ENCODE results near the gene GNAI3.
A peak's percentile ranks its signal among the peaks of the same experiment; 100 is the strongest.

Gene GNAI3

DNA sequence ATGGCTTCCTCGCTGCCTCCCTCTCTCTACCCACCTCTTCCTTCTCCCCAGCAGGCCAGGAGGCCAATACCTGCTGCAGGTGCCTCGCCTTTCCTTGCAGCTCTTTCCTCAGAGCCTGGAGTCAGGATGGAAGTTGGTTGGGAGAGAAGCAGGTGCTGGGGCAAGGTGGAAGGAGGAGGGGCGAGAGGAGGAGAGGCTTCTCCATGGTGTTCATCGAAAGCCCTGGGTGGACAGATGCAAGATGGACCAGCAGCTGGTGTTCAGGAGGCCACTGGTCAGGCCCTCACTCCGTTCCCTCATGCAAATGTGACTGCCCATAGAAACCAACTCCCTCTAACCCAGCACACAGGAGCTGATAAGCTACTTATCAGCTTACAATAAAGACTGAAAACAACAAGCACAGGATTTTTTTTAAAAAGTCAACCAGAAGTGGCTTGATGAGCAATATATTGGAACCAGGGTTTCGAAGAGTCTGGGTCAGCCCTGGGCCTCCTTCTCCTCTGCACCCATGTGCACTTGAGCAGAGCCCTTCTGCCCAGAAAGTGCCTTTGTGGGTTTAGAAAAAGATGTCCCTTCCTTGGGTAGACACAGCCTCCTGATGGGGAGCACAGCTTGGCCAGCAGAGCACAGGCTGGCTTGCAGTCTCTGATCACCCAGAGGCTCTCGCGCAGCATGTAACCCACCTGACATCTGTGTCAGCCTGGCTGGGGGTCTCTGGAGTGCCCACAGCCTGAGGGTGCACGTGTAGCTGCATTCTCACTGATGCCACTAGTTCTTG is 90.8 kb downstream of the GNAI3 start:
- Histone ChIP-seq H4K8ac (ENCODE audit: low read depth, low read length) (peak overlapping the region; percentile 74), H3K4ac (ENCODE audit: low read length) (no peak overlapping the region), H3K27ac (replicated peaks; ENCODE audit: low read length) (no peak overlapping the region), H3K4me3 (ENCODE audit: low read length in 2 of 2) (no peak overlapping the region), H3K9me3 (replicated peaks in 1 of 2; ENCODE audit: control insufficient read depth in 2 of 2, insufficient read depth in 1 of 2, low read depth in 1 of 2, low read length in 2 of 2) (no peaks in the 10 kb centered on the region), H3K4me2 (ENCODE audit: insufficient read depth, low read length, poor library complexity, severe bottlenecking) (no peak overlapping the region), H2AK5ac (ENCODE audit: low read depth, low read length) (peak overlapping the region; percentile 93), H2BK5ac (ENCODE audit: low read length) (peak overlapping the region; percentile 48), H2AFZ (ENCODE audit: low read length) (no peak overlapping the region), H3K4me1 (ENCODE audit: control insufficient read depth in 2 of 2, insufficient read depth in 1 of 2, low read depth in 1 of 2, low read length in 2 of 2) (peaks cover 9 to 12% of the 10 kb centered on the region in 2 donors), H3K79me1 (ENCODE audit: low read depth, low read length) (peaks cover 1% of the 10 kb centered on the region), H3K18ac (ENCODE audit: low read length) (peak overlapping the region; percentile 81), H3K14ac (ENCODE audit: low read length) (no peak overlapping the region), H2BK15ac (ENCODE audit: low read length) (peak overlapping the region; percentile 39), H3K27me3 (ENCODE audit: control insufficient read depth in 3 of 3, insufficient read depth in 3 of 3, low read depth in 1 of 3, low read length in 3 of 3) (peaks cover 0 to 9% (median 3%) of the 10 kb centered on the region in 3 experiments), H3K9ac (ENCODE audit: low read depth, low read length, poor library complexity) (no peak overlapping the region), H2BK12ac (ENCODE audit: low read length) (peak overlapping the region; percentile 77), H4K91ac (ENCODE audit: low read depth, low read length, poor library complexity) (no peak overlapping the region), H3K36me3 (replicated peaks in 1 of 2; ENCODE audit: control insufficient read depth in 2 of 2, insufficient read depth in 2 of 2, low read length in 2 of 2) (no peaks in the 10 kb centered on the region), H3K23ac (ENCODE audit: low read depth, low read length, poor library complexity) (peak overlapping the region; percentile 67), H2BK120ac (ENCODE audit: low read depth, low read length) (peak overlapping the region; percentile 82)
- no CpG with 5 or more reads among the region's 9 CpGs for WGBS, 2 donors (ENCODE audit: extremely low coverage in 2 of 2, insufficient read length in 2 of 2, insufficient replicate concordance in 1 of 2)
- DNase-seq (ENCODE audit: low spot score): no peak

DNA sequence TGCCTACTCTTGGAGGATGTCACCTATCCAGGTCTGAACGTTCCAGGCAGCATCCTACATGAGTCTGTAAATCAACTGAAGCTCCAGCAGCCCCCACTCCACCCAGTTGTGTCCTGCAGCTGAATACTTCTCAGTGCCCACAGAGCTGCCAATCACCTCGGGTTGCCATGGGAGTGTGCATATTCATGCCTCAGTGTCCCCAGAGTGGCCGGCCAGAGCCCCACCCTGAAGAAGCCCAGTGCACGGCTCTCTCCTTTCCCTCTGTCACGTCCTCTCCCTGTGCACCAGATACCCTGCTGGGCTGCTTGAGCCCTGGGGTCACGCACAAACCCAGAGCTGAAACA is 91.4 kb downstream of the GNAI3 start:
- H2BK120ac ChIP-seq (ENCODE audit: low read depth, low read length): no peak overlapping the region
- peaks cover 0 to 9% (median 3%) of the 10 kb centered on the region in 3 experiments for H3K27me3 ChIP-seq (ENCODE audit: control insufficient read depth in 3 of 3, insufficient read depth in 3 of 3, low read depth in 1 of 3, low read length in 3 of 3)
- no peak for DNase-seq (ENCODE audit: low spot score)
- peak overlapping the region; percentile 93 for H2AK5ac ChIP-seq (ENCODE audit: low read depth, low read length)
- H3K4ac ChIP-seq (ENCODE audit: low read length): no peak overlapping the region
- H3K4me2 ChIP-seq (ENCODE audit: insufficient read depth, low read length, poor library complexity, severe bottlenecking): no peak overlapping the region
- H2AFZ ChIP-seq (ENCODE audit: low read length): no peak overlapping the region
- peak overlapping the region; percentile 48 for H2BK5ac ChIP-seq (ENCODE audit: low read length)
- peak overlapping the region; percentile 16 for H2BK12ac ChIP-seq (ENCODE audit: low read length)
- no peaks in the 10 kb centered on the region for H3K36me3 ChIP-seq (replicated peaks in 1 of 2; ENCODE audit: control insufficient read depth in 2 of 2, insufficient read depth in 2 of 2, low read length in 2 of 2)
- no CpG with 5 or more reads among the region's 6 CpGs for WGBS, 2 donors (ENCODE audit: extremely low coverage in 2 of 2, insufficient read length in 2 of 2, insufficient replicate concordance in 1 of 2)
- no peak overlapping the region for H3K14ac ChIP-seq (ENCODE audit: low read length)
- peak overlapping the region; percentile 81 for H3K18ac ChIP-seq (ENCODE audit: low read length)
- H3K4me1 ChIP-seq (ENCODE audit: control insufficient read depth in 2 of 2, insufficient read depth in 1 of 2, low read depth in 1 of 2, low read length in 2 of 2): peaks cover 9 to 12% of the 10 kb centered on the region in 2 donors
- H3K27ac ChIP-seq (replicated peaks; ENCODE audit: low read length): no peak overlapping the region
- no peaks in the 10 kb centered on the region for H3K9me3 ChIP-seq (replicated peaks in 1 of 2; ENCODE audit: control insufficient read depth in 2 of 2, insufficient read depth in 1 of 2, low read depth in 1 of 2, low read length in 2 of 2)
- no peak overlapping the region for H4K8ac ChIP-seq (ENCODE audit: low read depth, low read length)
- H3K4me3 ChIP-seq (ENCODE audit: low read length in 2 of 2): no peak overlapping the region
- H3K23ac ChIP-seq (ENCODE audit: low read depth, low read length, poor library complexity): peak overlapping the region; percentile 52
- H4K91ac ChIP-seq (ENCODE audit: low read depth, low read length, poor library complexity): no peak overlapping the region
- H3K79me1 ChIP-seq (ENCODE audit: low read depth, low read length): peaks cover 1% of the 10 kb centered on the region
- H2BK15ac ChIP-seq (ENCODE audit: low read length): peak overlapping the region; percentile 62
- H3K9ac ChIP-seq (ENCODE audit: low read depth, low read length, poor library complexity): no peak overlapping the region

DNA sequence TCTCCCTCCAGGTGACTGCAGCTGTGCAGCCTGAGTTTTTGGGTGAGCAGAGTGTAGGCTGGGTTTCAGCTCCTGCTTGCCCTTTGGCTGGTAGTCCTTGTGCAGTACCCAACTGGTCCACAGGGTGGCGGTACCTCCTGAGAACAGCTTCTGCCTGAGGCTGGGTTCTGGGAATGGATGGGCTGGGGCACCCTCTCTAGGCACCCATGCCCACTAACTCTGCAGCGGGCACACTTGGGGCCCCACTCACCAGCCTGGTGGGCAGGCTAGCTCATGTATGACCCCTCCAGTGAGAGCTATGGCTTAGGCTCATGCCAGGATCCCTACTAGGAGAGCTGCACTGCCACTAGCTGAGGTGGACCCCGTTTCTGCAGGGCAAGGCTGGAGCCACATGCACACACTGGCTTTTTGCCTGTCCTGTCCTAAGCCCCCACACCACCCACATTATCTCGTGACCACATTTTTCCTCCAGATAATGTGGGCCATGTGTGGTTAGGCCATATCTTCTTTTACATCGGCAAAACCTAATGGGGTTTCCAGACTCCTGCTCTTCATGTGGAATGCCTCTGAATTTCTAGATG is 92.0 kb downstream of the GNAI3 start:
- H3K4me2 ChIP-seq (ENCODE audit: insufficient read depth, low read length, poor library complexity, severe bottlenecking): no peak overlapping the region
- H3K14ac ChIP-seq (ENCODE audit: low read length): no peak overlapping the region
- peak overlapping the region; percentile 81 for H3K23ac ChIP-seq (ENCODE audit: low read depth, low read length, poor library complexity)
- H3K27me3 ChIP-seq (ENCODE audit: control insufficient read depth in 3 of 3, insufficient read depth in 3 of 3, low read depth in 1 of 3, low read length in 3 of 3): peaks cover 0 to 9% (median 3%) of the 10 kb centered on the region in 3 experiments
- peak; percentile 76 for DNase-seq (ENCODE audit: low spot score)
- peaks cover 0 to 2% of the 10 kb centered on the region in 2 donors for H3K9me3 ChIP-seq (replicated peaks in 1 of 2; ENCODE audit: control insufficient read depth in 2 of 2, insufficient read depth in 1 of 2, low read depth in 1 of 2, low read length in 2 of 2)
- H3K36me3 ChIP-seq (replicated peaks in 1 of 2; ENCODE audit: control insufficient read depth in 2 of 2, insufficient read depth in 2 of 2, low read length in 2 of 2): no peaks in the 10 kb centered on the region
- peaks cover 9 to 12% of the 10 kb centered on the region in 2 donors for H3K4me1 ChIP-seq (ENCODE audit: control insufficient read depth in 2 of 2, insufficient read depth in 1 of 2, low read depth in 1 of 2, low read length in 2 of 2)
- peak overlapping the region; percentile 92 for H2BK12ac ChIP-seq (ENCODE audit: low read length)
- peak overlapping the region; percentile 81 for H3K18ac ChIP-seq (ENCODE audit: low read length)
- no peak overlapping the region for H4K8ac ChIP-seq (ENCODE audit: low read depth, low read length)
- H3K4ac ChIP-seq (ENCODE audit: low read length): no peak overlapping the region
- H2AFZ ChIP-seq (ENCODE audit: low read length): no peak overlapping the region
- peak overlapping the region; percentile 47 for H2AK5ac ChIP-seq (ENCODE audit: low read depth, low read length)
- H3K79me1 ChIP-seq (ENCODE audit: low read depth, low read length): no peaks in the 10 kb centered on the region
- H2BK120ac ChIP-seq (ENCODE audit: low read depth, low read length): no peak overlapping the region
- peak overlapping the region; percentile 48 for H2BK5ac ChIP-seq (ENCODE audit: low read length)
- H4K91ac ChIP-seq (ENCODE audit: low read depth, low read length, poor library complexity): no peak overlapping the region
- H3K4me3 ChIP-seq (ENCODE audit: low read length in 2 of 2): no peak overlapping the region
- H3K27ac ChIP-seq (replicated peaks; ENCODE audit: low read length): no peak overlapping the region
- H2BK15ac ChIP-seq (ENCODE audit: low read length): peak overlapping the region; percentile 62
- WGBS, 2 donors (ENCODE audit: extremely low coverage in 2 of 2, insufficient read length in 2 of 2, insufficient replicate concordance in 1 of 2): no CpG with 5 or more reads among the region's 5 CpGs
- no peak overlapping the region for H3K9ac ChIP-seq (ENCODE audit: low read depth, low read length, poor library complexity)

DNA sequence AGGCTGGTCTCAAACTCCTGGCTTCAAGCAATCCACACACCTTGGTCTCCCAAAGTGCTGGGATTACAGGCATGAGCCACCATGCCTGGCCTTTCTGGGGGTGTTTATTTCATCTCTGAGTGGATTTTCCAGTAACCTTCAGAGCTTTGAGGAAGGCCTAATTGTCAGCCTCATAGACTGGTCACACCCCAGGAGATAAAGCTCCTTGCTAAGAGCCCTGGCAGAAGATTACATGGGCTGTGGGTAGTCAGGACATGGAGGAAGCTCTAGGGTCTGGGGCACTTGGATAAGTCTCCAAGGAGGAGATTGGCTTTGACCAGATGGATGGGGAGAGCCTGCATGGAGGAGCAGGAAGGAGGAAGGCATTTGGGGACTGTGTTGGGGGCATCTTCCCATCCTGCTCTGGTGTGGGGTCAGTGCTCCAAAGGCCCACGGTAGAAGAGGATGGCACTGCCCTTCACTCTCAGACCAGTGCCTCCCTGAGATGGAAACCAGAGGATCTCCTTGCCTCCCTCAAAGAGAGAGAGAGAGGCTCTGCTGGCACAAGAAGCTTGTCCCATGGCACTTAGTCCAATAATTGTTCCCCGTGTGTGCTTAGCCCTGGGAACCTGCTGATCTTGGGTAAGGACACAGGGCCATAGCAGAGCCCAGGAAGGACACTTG is 92.8 kb downstream of the GNAI3 start:
- Histone ChIP-seq H3K9me3 (replicated peaks in 1 of 2; ENCODE audit: control insufficient read depth in 2 of 2, insufficient read depth in 1 of 2, low read depth in 1 of 2, low read length in 2 of 2) (peaks cover 0 to 7% of the 10 kb centered on the region in 2 donors), H3K14ac (ENCODE audit: low read length) (no peak overlapping the region), H3K18ac (ENCODE audit: low read length) (peak overlapping the region; percentile 41), H4K8ac (ENCODE audit: low read depth, low read length) (no peak overlapping the region), H2BK15ac (ENCODE audit: low read length) (no peak overlapping the region), H2BK5ac (ENCODE audit: low read length) (peak overlapping the region; percentile 57), H4K91ac (ENCODE audit: low read depth, low read length, poor library complexity) (no peak overlapping the region), H3K4ac (ENCODE audit: low read length) (no peak overlapping the region), H2BK120ac (ENCODE audit: low read depth, low read length) (no peak overlapping the region), H3K9ac (ENCODE audit: low read depth, low read length, poor library complexity) (no peak overlapping the region), H3K23ac (ENCODE audit: low read depth, low read length, poor library complexity) (peak overlapping the region; percentile 38), H3K4me2 (ENCODE audit: insufficient read depth, low read length, poor library complexity, severe bottlenecking) (no peak overlapping the region), H3K79me1 (ENCODE audit: low read depth, low read length) (no peaks in the 10 kb centered on the region), H2AFZ (ENCODE audit: low read length) (no peak overlapping the region), H3K36me3 (replicated peaks in 1 of 2; ENCODE audit: control insufficient read depth in 2 of 2, insufficient read depth in 2 of 2, low read length in 2 of 2) (no peaks in the 10 kb centered on the region), H3K4me1 (ENCODE audit: control insufficient read depth in 2 of 2, insufficient read depth in 1 of 2, low read depth in 1 of 2, low read length in 2 of 2) (peaks cover 6 to 9% of the 10 kb centered on the region in 2 donors), H3K4me3 (ENCODE audit: low read length in 2 of 2) (no peak overlapping the region), H2AK5ac (ENCODE audit: low read depth, low read length) (peak overlapping the region; percentile 59), H3K27me3 (ENCODE audit: control insufficient read depth in 3 of 3, insufficient read depth in 3 of 3, low read depth in 1 of 3, low read length in 3 of 3) (peaks cover 0 to 9% (median 3%) of the 10 kb centered on the region in 3 experiments), H2BK12ac (ENCODE audit: low read length) (no peak overlapping the region), H3K27ac (replicated peaks; ENCODE audit: low read length) (no peak overlapping the region)
- no peak for DNase-seq (ENCODE audit: low spot score)
- WGBS, 2 donors (ENCODE audit: extremely low coverage in 2 of 2, insufficient read length in 2 of 2, insufficient replicate concordance in 1 of 2): no CpG with 5 or more reads among the region's 2 CpGs
